Ishikawa (cell line): ENCODE results near the gene MAP3K2.

Experiments used
- CREB1 ChIP-seq: IDR thresholded peaks from 2 replicates; pipeline ENCODE4 v1.6.1; 2012; ENCODE audit warnings: low read depth
- EP300 ChIP-seq: IDR thresholded peaks from 2 replicates; pipeline ENCODE4 v1.6.1; 2012; ENCODE audit warnings: borderline replicate concordance
- NFIC ChIP-seq: IDR thresholded peaks from 2 replicates; pipeline ENCODE4 v1.6.1; 2012
- REST ChIP-seq: IDR thresholded peaks from 2 replicates; pipeline ENCODE4 v1.6.1; 2012; ENCODE audit warnings: low read depth, mild to moderate bottlenecking
- TAF1 ChIP-seq: IDR thresholded peaks from 2 replicates; pipeline ENCODE4 v1.6.1; 2012; ENCODE audit warnings: low read depth, mild to moderate bottlenecking
- TCF12 ChIP-seq: IDR thresholded peaks from 2 replicates; pipeline ENCODE4 v1.6.1; 2012; ENCODE audit warnings: low read depth
- YY1 ChIP-seq: IDR thresholded peaks from 2 replicates; pipeline ENCODE4 v1.6.1; 2012; ENCODE audit warnings: low read depth

- no peak for TF ChIP-seq NFIC
- no peak for TF ChIP-seq REST
- TF ChIP-seq YY1: no peak
- TF ChIP-seq TCF12: no peak
- no peak for TF ChIP-seq TAF1
- no peak for TF ChIP-seq EP300
- no peak for TF ChIP-seq CREB1
Observed at GRCh38 chr2:127419448-127420038, 31.8 kb upstream of the MAP3K2 start.
